Measurements from ENCODE around the gene RASSF3.

DNA sequence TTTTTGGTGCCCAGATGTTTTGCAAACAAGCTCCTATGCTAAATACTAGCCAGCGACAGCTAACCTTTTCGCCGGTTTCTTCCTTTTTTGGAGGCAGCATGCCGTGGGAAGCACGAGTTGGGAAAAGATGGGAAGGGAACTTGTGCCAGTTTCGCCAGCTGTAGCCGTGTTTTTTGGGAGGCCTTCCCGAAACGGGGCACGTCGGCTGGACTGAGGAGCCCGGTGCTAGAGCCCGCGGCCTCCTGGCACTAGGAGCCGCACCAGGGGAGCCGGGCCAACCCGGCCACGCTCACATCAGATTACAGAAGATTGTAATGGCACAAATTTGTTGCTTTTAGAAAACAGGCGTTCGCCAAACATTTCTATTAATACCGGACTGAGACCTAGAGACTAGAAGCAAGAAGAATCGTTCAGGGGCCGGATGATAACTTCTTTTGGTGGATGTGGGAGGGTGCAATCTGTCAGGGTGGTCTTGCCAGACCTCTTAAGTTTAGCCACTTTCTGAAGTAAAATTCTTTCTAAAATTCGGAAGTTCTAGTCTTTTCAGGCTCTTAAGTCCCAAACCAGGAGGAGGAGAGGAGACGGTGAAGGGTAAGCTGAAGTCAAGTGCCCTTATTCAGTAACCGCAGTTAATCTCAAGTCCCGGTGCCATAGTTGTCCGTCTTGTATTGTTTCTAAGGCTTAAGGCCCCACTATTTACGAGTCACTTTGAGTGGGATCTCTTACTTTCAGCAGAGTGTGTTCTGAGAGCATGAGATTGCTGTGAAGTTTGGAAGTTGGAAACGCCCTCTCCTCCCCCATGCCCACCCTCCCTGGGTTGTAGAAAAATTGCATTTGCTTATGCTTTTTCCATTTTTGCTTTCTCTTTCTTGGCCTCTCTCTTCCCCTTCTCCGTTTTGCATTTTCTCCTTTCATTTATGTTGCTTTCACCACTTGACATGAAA lies 1.3 kb downstream of the RASSF3 start:
- no peak for TF ChIP-seq ZFP3 (CRISPR knock-in tag; IDR thresholded peaks at IDR 0.05)
- TF ChIP-seq, protein P1, sequence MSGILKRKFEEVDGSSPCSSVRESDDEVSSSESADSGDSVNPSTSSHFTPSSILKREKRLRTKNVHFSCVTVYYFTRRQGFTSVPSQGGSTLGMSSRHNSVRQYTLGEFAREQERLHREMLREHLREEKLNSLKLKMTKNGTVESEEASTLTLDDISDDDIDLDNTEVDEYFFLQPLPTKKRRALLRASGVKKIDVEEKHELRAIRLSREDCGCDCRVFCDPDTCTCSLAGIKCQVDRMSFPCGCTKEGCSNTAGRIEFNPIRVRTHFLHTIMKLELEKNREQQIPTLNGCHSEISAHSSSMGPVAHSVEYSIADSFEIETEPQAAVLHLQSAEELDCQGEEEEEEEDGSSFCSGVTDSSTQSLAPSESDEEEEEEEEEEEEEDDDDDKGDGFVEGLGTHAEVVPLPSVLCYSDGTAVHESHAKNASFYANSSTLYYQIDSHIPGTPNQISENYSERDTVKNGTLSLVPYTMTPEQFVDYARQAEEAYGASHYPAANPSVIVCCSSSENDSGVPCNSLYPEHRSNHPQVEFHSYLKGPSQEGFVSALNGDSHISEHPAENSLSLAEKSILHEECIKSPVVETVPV (CRISPR knock-in tag; IDR thresholded peaks at IDR 0.05): no peak
- TF ChIP-seq, protein P2, sequence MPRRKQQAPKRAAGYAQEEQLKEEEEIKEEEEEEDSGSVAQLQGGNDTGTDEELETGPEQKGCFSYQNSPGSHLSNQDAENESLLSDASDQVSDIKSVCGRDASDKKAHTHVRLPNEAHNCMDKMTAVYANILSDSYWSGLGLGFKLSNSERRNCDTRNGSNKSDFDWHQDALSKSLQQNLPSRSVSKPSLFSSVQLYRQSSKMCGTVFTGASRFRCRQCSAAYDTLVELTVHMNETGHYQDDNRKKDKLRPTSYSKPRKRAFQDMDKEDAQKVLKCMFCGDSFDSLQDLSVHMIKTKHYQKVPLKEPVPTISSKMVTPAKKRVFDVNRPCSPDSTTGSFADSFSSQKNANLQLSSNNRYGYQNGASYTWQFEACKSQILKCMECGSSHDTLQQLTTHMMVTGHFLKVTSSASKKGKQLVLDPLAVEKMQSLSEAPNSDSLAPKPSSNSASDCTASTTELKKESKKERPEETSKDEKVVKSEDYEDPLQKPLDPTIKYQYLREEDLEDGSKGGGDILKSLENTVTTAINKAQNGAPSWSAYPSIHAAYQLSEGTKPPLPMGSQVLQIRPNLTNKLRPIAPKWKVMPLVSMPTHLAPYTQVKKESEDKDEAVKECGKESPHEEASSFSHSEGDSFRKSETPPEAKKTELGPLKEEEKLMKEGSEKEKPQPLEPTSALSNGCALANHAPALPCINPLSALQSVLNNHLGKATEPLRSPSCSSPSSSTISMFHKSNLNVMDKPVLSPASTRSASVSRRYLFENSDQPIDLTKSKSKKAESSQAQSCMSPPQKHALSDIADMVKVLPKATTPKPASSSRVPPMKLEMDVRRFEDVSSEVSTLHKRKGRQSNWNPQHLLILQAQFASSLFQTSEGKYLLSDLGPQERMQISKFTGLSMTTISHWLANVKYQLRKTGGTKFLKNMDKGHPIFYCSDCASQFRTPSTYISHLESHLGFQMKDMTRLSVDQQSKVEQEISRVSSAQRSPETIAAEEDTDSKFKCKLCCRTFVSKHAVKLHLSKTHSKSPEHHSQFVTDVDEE (CRISPR knock-in tag; IDR thresholded peaks at IDR 0.05): no peak

Measured in SK-N-SH treated with all-trans-retinoic acid at 6 μM for 48 hours (cell line).